ENCODE data around the gene ELF5. TPM values are rescaled to one million over a fixed set of nuclear protein-coding genes. Genes with fewer than 3 reads are reported as not detected.

Gene ELF5
- total RNA-seq, 1 donor from 2014 or later = not detected

GRCh38 chr11:34540870-34541269 is 27.3 kb upstream of the ELF5 start:
- H3K9me3 Mint-ChIP-seq = no peaks in the 10 kb centered on the region
- no peak for DNase-seq (ENCODE audit: low read depth, low spot score)
- no peak for TF ChIP-seq CTCF (conservative IDR thresholded peaks at IDR 0.05)
- no peaks in the 10 kb centered on the region for H3K27me3 Mint-ChIP-seq (ENCODE audit: low read depth)
- peaks cover 7% of the 10 kb centered on the region for H3K4me1 Mint-ChIP-seq
- no peak overlapping the region for H3K27ac Mint-ChIP-seq (ENCODE audit: unreplicated experiment)
- no peak overlapping the region for H3K4me3 Mint-ChIP-seq
- no peaks in the 10 kb centered on the region for H3K36me3 Mint-ChIP-seq (ENCODE audit: low read depth)

DNA sequence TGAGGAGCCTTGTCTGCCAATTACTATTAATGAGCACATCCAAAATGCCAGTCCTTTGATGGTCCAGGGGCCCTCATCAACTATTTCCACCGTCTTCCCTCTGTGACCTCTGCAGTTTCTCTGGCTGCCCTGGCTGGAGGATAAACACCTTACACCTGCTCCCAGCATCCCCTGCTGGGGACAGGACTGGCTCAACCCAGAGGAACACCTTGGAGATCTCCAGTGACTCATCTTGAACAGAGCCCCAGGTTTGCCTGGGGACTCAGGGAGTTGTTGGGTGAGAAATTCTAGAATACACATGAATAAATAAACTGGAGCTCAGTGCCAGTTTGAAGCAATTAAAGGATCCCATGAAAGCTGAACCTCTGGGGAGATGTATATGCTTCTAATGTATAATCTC is 24.0 kb upstream of the ELF5 start:
- H3K36me3 Mint-ChIP-seq (ENCODE audit: low read depth) = no peaks in the 10 kb centered on the region
- H3K27ac Mint-ChIP-seq (ENCODE audit: unreplicated experiment) = no peak overlapping the region
- peaks cover 15% of the 10 kb centered on the region for H3K9me3 Mint-ChIP-seq
- H3K4me3 Mint-ChIP-seq = no peak overlapping the region
- DNase-seq (ENCODE audit: low read depth, low spot score) = no peak
- no peaks in the 10 kb centered on the region for H3K4me1 Mint-ChIP-seq
- no peaks in the 10 kb centered on the region for H3K27me3 Mint-ChIP-seq (ENCODE audit: low read depth)
- no peak for TF ChIP-seq CTCF (conservative IDR thresholded peaks at IDR 0.05)

- no peak for TF ChIP-seq CTCF (conservative IDR thresholded peaks at IDR 0.05)
- Mint-ChIP-seq H3K27me3 (ENCODE audit: low read depth) (no peaks in the 10 kb centered on the region), H3K4me1 (no peaks in the 10 kb centered on the region), H3K27ac (ENCODE audit: unreplicated experiment) (no peak overlapping the region), H3K9me3 (peaks cover 18% of the 10 kb centered on the region), H3K4me3 (no peak overlapping the region), H3K36me3 (ENCODE audit: low read depth) (no peaks in the 10 kb centered on the region)
- no peak for DNase-seq (ENCODE audit: low read depth, low spot score)
These were observed 22.5 kb upstream of the ELF5 start for GRCh38 chr11:34536056-34536455.

- DNase-seq (ENCODE audit: low read depth, low spot score) = no peak
- TF ChIP-seq CTCF (conservative IDR thresholded peaks at IDR 0.05) = no peak
- no peaks in the 10 kb centered on the region for H3K27me3 Mint-ChIP-seq (ENCODE audit: low read depth)
- no peaks in the 10 kb centered on the region for H3K36me3 Mint-ChIP-seq (ENCODE audit: low read depth)
- no peak overlapping the region for H3K27ac Mint-ChIP-seq (ENCODE audit: unreplicated experiment)
- no peak overlapping the region for H3K4me3 Mint-ChIP-seq
- peaks cover 18% of the 10 kb centered on the region for H3K9me3 Mint-ChIP-seq
- H3K4me1 Mint-ChIP-seq = no peaks in the 10 kb centered on the region
These were observed 21.2 kb upstream of the ELF5 start for GRCh38 chr11:34534826-34535225.

GRCh38 chr11:34531663-34532062 is 18.1 kb upstream of the ELF5 start:
- no peak overlapping the region for H3K4me3 Mint-ChIP-seq
- DNase-seq (ENCODE audit: low read depth, low spot score) = no peak
- peaks cover 18% of the 10 kb centered on the region for H3K9me3 Mint-ChIP-seq
- H3K27me3 Mint-ChIP-seq (ENCODE audit: low read depth) = no peaks in the 10 kb centered on the region
- no peaks in the 10 kb centered on the region for H3K36me3 Mint-ChIP-seq (ENCODE audit: low read depth)
- no peak overlapping the region for H3K27ac Mint-ChIP-seq (ENCODE audit: unreplicated experiment)
- H3K4me1 Mint-ChIP-seq = no peaks in the 10 kb centered on the region
- TF ChIP-seq CTCF (conservative IDR thresholded peaks at IDR 0.05) = no peak
